ENCODE results near the gene LCORL. TPM values are rescaled to one million over a fixed set of nuclear protein-coding genes. Genes with fewer than 3 reads are reported as not detected.

Gene LCORL
- total and polyA plus RNA-seq, 2 experiments from 2014 or later: 21.0 to 28.7 TPM

- TF ChIP-seq ZNF462 (CRISPR knock-in tag; IDR thresholded peaks at IDR 0.05): no peak
- no peak for TF ChIP-seq NANOG (IDR thresholded peaks at IDR 0.05; ENCODE audit: borderline replicate concordance)
- TF ChIP-seq POLR2AphosphoS5 (IDR thresholded peaks at IDR 0.05; ENCODE audit: low read depth): no peak
- no peak for TF ChIP-seq CTCF (conservative IDR thresholded peaks at IDR 0.05; ENCODE audit: low read depth in 2 of 2)
- no peak for TF ChIP-seq CREB1 (CRISPR knock-in tag; IDR thresholded peaks at IDR 0.05; ENCODE audit: low read depth)
- no peak for TF ChIP-seq ZNF331 (CRISPR knock-in tag; IDR thresholded peaks at IDR 0.05; ENCODE audit: low read depth)
- no peak for TF ChIP-seq EZH2 (IDR thresholded peaks at IDR 0.05; ENCODE audit: low read depth, unreplicated experiment)
- TF ChIP-seq EZH2phosphoT487 (IDR thresholded peaks at IDR 0.05; ENCODE audit: unreplicated experiment): no peak
- TF ChIP-seq ZNF114 (CRISPR knock-in tag; IDR thresholded peaks at IDR 0.05): no peak
- no peak for TF ChIP-seq STAT1 (IDR thresholded peaks at IDR 0.05; ENCODE audit: unreplicated experiment)
Observed at GRCh38 chr4:18020671-18021469, 685 bp downstream of the LCORL start (continued).
